HG03342 (cell line): Measurements from ENCODE around the gene TRMT10C.
"Not testable (repeated sequence)": the region's sequence is repeated elsewhere in the genome, so short reads cannot be mapped to it uniquely, and the experiment has no call there.

Experiments used
- ATAC-seq: cut with Tn5 transposase; IDR thresholded peaks from one replicate; pipeline ENCODE4 v1.9.1; 2021; ENCODE audit warnings: mild to moderate bottlenecking, moderate library complexity; ENCODE audit not compliant: unreplicated experiment

TRMT10C gene

GRCh38 chr3:101548527-101549105, 13.1 kb upstream of the TRMT10C start:
- ATAC-seq = no peak

- ATAC-seq = no peak
Measured at GRCh38 chr3:101549473-101549872, 12.2 kb upstream of the TRMT10C start.

DNA sequence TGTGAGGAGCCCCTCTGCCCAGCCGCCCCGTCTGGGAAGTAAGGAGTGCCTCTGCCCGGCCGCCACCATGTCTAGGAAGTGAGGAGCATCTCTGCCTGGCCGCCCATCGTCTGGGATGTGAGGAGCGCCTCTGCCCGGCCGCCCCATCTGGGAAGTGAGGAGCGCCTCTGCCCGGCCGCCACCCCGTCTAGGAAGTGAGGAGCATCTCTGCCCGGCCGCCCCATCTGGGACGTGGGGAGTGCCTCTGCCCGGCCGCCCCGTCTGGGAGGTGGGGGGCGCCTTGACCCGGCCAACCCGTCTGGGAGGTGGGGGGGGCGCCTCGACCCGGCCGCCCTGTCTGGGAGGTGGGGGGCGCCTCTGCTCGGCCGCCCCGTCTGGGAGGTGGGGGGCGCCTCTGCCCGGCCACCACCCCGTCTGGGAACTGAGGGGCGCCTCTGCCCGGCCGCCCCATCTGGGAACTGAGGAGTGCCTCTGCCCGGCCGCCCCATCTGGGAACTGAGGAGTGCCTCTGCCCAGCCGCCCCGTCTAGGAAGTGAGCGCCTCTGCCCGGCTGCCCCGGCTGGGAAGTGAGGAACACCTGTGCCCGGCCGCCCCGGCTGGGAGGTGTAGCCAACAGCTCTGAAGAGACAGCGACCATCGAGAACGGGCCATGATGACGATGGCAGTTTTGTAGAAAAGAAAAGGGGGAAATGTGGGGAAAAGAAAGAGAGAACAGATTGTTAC, 10.1 kb upstream of the TRMT10C start:
- not testable (repeated sequence) for ATAC-seq

GRCh38 chr3:101553381-101553780, 8.3 kb upstream of the TRMT10C start:
- not testable (repeated sequence) for ATAC-seq

DNA sequence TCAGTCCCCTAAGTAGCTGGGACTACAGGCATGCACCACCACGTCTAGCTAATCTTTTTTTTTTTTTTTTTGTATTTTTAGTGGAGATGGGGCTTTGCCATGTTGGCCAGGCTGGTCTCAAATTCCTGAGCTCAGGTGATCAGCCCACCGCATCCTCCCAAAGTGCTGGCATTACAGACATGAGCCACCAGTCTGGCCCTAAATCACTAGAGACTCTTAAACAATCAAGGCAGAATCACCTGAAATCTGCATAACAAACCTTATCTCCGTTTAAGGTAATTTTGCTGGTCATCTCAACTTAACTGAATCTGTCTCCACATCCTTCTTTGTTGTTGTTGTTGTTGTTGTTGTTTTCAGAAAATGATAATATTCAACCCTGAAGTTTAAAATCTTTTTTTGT, 5.6 kb upstream of the TRMT10C start:
- ATAC-seq = no peak

GRCh38 chr3:101567528-101568317, 6.1 kb downstream of the TRMT10C start:
- no peak for ATAC-seq

GRCh38 chr3:101571028-101571895, 9.6 kb downstream of the TRMT10C start:
- ATAC-seq = no peak

DNA sequence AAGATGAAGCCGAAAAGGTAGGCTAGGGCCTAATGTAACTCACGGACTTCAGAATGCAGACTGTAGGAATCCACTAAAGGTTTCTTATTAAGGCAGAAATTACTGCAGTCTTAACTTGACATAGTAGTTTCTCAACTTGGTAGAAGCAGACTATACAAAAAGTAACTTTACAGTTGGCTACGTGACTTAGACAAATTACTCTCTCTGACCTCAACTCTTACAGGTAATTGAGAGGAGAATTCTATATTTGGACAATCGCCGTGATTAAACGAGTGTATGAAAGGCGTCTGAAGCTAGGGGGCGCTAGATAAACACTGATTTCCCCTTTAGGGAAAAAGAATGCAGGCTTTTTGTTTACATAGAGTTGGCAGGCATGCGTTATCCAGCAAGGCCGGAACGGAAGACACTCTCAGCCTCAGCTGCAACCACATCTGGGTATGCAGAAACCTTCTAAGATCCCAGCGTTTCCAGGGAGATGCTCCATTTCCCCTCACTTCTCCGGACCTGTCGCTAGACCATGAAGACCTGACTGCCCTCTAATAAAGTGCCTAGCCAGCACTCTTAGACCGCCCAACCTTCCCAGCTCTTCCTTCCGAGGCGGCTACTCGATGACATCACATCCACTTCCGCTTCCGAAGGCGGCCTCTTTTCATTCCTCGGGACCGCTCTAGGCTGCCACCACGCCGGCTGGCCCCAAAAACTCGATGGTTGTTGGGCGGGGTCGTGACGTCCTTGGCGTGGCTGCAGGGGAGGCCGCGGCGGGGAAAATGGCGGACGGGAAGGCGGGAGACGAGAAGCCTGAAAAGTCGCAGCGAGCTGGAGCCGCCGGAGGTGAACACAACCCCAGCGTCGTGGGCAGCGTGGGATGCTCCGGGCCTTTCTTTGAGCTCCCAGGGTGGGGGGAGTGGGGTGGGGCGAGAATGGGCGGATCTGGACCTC, 12.1 kb downstream of the TRMT10C start, which contains the start of gene PCNP:
TSS of gene PCNP (plus strand) at position 732 of the 939 bp plus-strand sequence. CDS start at position 768, 36 bp downstream.
- ATAC-seq = peak; percentile 84

DNA sequence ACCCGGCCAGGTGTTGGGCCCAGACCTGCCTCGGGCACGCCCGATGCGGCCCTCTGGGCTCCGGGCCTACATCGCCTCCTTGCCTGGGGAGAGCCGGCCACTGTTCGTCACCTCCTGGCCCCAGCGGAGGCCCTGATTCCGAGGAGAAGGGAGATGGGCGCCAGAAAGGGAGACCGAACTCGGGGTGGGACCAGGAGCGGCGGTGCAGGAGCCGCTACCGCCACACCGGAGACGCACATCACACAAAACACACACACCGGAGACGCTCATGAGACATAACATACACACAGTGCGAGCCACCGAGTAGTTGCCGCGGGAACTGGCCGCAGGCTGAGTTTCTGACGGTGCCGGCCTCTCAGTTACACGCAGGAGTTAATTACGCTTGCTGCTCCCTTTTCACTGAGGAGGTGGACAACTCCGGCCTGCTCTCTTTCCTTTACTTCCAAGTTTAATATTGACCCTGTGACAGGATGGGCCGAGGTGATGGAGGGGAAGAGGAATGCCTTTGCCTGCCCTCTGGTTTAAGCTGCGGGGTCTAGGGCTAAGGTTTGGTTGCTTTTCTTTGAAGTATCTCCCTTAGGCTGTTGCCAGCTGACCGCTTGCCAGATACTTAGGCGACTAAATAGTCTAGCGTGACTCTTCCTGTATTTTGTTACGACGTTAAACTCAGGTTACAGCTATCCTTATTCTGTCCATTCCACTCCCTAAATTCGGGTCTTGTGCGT, 12.9 kb downstream of the TRMT10C start:
- peak; percentile 46 for ATAC-seq

- no peak for ATAC-seq
Measured at GRCh38 chr3:101577286-101577685, 15.6 kb downstream of the TRMT10C start.

DNA sequence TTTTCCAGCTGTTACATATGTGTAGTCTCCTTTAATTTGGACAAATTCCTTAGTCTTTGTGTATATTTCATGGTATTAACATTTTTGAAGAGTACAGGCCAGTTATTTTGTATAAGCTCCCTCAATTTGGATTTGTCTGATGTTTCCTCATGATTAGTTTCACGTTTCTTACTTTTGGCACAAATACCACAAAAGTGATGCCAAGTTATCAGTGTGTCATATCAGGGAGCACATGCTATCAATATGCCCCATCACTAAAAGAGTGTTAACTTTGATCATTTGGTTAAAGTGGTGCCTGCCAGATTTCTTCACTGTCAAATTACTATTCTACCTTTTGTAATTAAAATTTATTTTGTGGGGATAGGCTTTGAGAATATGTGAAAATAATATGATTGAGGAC, 26.9 kb downstream of the TRMT10C start:
- no peak for ATAC-seq

DNA sequence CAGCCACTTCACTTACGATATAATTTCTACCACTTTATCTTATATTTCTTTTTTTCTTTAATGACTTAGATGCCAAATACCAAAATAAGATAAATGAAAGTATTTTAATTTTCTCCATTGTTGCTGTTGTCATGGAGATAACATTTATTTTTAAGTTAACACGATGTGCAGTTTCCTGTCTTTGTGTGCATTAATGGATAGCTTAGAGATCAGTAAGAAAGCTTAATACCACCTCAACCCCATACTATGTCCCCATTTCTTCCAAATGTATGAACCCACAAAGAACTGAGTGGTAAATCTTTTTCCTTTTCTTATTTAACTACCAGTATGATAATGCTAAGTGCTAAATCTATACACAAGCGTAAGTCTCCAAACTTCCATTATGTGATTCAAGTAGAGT, 29.4 kb downstream of the TRMT10C start:
- no peak for ATAC-seq

- ATAC-seq = no peak
Measured at GRCh38 chr3:101602731-101603130, 41.1 kb downstream of the TRMT10C start.

- ATAC-seq = no peak
Measured at GRCh38 chr3:101603184-101603583, 41.5 kb downstream of the TRMT10C start.

DNA sequence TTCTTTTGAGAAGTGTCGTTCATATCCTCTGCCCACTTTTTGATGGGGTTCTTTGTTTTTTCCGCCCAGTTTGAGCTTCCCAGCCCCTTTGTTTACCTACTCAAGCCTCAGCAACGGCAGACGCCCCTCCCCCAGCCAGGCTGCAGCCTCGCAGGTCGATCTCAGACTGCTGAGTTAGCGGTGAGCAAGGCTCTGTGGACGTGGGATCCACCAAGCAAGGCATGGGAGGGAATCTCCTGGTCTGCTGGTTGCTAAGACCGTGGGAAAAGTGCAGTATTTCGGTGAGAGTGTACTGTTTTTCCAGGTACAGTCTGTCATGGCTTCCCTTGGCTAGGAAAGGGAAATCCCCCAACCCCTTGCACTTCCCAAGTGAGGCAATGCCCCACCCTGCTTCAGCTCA, 43.7 kb downstream of the TRMT10C start:
- not testable (repeated sequence) for ATAC-seq

DNA sequence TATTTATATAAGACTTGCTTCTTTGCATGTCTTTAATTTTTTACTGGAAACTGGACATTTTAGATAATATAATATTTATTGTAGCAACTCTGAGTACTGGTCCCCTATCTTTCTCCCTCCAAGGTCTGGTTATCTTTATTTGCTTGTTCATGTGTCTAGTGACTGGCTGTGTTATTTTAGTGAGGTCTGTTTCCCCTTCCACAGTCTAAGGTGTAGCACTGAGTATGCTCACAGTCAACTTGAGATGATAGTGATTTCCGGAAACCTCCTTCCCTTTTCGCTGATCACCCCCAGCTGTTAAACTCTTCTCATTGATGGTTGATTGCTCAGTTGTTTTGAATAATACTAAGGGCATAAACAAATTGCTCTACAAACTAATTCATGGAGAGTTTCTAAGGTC, 49.4 kb downstream of the TRMT10C start:
- ATAC-seq = no peak

GRCh38 chr3:101613014-101613413, 51.3 kb downstream of the TRMT10C start:
- not testable (repeated sequence) for ATAC-seq

- ATAC-seq = no peak
Measured at GRCh38 chr3:101615525-101615924, 53.9 kb downstream of the TRMT10C start.
